Activated T-cell treated with anti-CD3 and anti-CD28 coated beads for 4 hours (primary cell): ENCODE results near the gene CHIC2.

Source experiments
- DNase-seq: peaks from one replicate; pipeline ENCODE4 v3.0.0-alpha.2; 2020

Gene CHIC2

GRCh38 chr4:53997898-53998297 lies 66.5 kb downstream of the CHIC2 start:
- DNase-seq: no peak

DNA sequence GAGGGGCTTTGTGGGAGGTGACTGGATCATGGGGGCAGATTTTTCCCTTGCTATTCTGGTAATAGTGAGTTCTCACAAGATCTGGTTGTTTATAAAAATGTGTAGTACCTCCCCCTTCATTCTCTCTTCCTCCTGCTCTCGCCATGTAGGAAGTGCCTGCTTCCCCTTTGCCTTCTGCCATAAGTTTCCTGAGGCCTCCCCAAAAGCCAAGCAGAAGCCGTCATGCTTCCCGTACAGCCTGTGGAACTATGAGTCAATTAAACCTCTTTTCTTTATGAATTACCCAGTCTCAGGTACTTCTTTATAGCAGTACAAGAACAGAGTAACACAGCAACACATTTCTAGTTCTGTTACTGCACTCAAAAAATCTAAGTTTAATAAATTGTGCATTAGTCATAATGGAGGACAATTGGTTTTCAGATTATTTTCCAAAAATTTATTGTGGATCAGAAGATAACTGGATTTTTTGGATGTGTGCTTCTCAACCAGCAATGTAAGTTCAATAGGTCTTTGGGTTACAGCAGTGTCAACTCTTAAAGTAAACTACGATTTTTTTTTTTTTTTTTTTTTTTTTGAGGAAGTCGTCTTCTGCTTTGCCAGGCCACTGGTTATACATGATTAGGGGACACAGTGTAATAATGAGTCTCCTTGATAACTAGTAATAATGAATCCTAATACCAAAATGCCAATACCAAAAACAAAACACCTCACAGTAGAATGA lies 69.9 kb downstream of the CHIC2 start:
- no peak for DNase-seq

DNA sequence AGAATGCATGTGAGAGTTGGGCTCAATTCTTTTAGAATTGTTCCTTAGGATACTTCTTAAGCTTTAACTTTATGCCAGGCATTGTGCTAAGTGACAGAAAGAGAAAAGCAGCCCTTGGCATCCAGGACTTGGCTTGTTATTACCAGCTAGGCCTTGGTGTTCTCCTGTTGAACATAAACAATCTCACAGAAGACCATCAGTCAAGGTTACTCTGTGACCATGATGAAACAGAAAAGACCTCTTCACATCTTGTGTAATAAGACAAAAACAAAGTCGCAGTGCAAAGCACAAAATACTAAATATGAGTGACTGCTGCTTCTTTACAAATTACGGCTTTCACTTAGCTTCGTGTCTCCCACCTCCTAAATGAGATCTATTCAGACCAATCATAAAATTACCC lies 71.6 kb downstream of the CHIC2 start:
- no peak for DNase-seq

- no peak for DNase-seq
Observed at GRCh38 chr4:53991821-53992220, 72.6 kb downstream of the CHIC2 start.

DNA sequence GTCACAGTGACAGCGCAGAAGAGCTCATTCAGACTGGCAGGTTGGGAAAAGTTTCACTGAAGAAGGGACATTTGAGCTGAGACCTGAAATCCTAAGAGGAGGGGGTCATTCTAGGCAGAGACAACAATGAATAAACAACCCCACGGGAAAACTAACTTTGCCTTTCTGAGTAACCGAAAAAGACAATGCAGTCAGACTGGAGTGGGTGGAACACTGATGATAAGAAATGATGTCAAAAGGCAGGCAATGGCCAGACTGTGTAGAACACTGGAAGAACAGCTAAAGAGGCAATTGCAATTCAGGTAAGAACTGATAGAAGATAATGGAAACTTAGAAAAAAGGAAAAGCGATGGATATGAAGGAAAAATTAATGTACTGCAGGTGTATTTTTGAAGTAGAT lies 73.8 kb downstream of the CHIC2 start:
- DNase-seq: no peak

GRCh38 chr4:53987761-53988171 lies 76.6 kb downstream of the CHIC2 start:
- DNase-seq: no peak

DNA sequence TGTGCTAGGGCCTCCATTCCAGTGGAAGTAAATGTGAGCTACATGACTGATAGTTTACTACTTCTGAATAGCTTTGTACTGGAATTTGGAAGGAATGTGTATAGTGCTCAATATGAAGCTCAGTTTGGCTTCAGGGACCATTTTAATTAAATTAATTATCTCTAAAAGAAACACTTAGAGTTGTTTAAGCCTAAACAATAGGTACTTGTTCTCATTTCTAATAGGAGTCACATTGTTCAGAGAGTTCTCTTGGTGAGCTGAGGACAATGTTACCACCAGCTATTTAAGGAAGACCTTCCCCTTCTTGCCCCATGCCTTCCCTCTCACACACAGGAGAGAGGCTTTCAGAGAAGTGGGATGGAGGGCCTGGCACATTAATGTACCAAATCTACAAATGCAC lies 78.3 kb downstream of the CHIC2 start:
- no peak for DNase-seq

GRCh38 chr4:53981567-53981966 lies 82.8 kb downstream of the CHIC2 start:
- no peak for DNase-seq

- no peak for DNase-seq
Observed at GRCh38 chr4:53981066-53981465, 83.3 kb downstream of the CHIC2 start.

DNA sequence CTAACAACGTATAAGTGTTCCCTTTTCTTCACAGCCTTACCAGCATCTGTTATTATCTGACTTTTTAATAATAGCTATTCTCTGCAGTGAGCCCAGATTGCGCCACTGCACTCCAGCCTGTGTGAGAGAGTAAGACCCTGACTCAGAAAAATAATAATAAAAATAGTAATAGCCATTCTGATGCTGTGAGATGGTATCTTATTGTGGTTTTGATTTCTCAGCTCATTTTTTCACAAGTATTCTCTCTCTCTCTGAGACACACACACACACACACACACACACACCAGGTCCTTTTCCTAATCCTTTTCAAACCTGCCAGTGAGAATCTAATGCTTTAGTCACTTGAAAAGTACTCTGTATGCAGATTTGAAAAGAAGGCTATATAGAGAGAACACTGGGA lies 89.8 kb downstream of the CHIC2 start:
- DNase-seq: no peak

GRCh38 chr4:53967986-53968385 lies 96.4 kb downstream of the CHIC2 start:
- DNase-seq: no peak

- DNase-seq: no peak
Observed at GRCh38 chr4:53963781-53964180, 100.6 kb downstream of the CHIC2 start.

GRCh38 chr4:53963336-53963735 lies 101.1 kb downstream of the CHIC2 start:
- no peak for DNase-seq

DNA sequence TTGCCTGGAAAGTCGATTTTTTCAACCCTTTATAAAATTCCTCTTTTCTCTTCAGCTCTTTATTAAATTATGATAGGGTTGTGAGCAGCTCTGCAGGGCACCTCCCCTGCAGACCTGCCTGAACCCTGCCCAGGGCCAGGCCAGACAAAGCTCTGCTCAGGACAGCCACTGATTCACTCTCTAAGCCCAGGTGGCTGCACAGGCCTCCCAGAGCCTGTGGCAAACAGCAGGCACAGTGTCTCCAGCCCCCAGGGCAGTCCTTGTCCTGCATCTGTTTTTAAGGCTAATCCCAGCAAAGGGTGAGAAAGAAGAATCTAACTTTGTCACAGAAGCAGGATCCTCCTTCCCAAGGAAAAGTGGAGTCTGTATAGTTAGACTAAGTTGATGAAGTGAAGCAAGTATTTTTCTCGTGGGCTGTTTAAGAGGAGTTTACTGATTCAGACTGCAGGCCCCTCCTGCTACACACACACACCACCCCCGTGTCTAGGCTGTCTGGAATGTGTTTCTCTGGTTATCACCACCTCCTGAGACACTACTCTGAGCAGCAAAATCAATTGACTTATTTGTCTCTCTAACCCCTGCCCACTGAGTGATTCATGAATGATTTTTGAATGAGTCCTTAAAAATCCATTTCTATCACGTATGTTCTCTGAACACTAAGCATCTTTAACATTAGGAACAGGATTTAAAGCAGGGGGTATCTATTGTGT lies 101.7 kb downstream of the CHIC2 start:
- DNase-seq: no peak

GRCh38 chr4:53961351-53961750 lies 103.1 kb downstream of the CHIC2 start:
- DNase-seq: no peak

- no peak for DNase-seq
Observed at GRCh38 chr4:53960843-53961242, 103.6 kb downstream of the CHIC2 start.
